Glutamatergic neuron (in vitro differentiated cells): ENCODE data around the gene DYNC2I2. TPM values are rescaled to one million over a fixed set of nuclear protein-coding genes. Genes with fewer than 3 reads are reported as not detected.
"Not testable (repeated sequence)": the region's sequence is repeated elsewhere in the genome, so short reads cannot be mapped to it uniquely, and the experiment has no call there.

ENCODE experiments used
- DNase-seq: peaks from one replicate; pipeline ENCODE4 v3.0.0; 2022
- H3K27ac Mint-ChIP-seq: one replicate; pipeline ENCODE4 v1.8.0; 2020; ENCODE audit warnings: mild to moderate bottlenecking, mixed read lengths, inconsistent platforms; ENCODE audit not compliant: unreplicated experiment
- H3K27me3 Mint-ChIP-seq: one replicate; pipeline ENCODE4 v1.8.0; 2020; ENCODE audit warnings: mild to moderate bottlenecking, moderate library complexity, mixed read lengths, inconsistent platforms; ENCODE audit not compliant: unreplicated experiment
- H3K36me3 Mint-ChIP-seq: one replicate; pipeline ENCODE4 v1.8.0; 2020; ENCODE audit warnings: mild to moderate bottlenecking, mixed read lengths, inconsistent platforms; ENCODE audit not compliant: unreplicated experiment
- H3K4me1 Mint-ChIP-seq: one replicate; pipeline ENCODE4 v1.8.0; 2020; ENCODE audit warnings: mild to moderate bottlenecking, low read depth, mixed read lengths, inconsistent platforms; ENCODE audit not compliant: unreplicated experiment
- H3K4me3 Mint-ChIP-seq: one replicate; pipeline ENCODE4 v1.8.0; 2020; ENCODE audit warnings: mild to moderate bottlenecking, mixed read lengths, inconsistent platforms; ENCODE audit not compliant: unreplicated experiment
- H3K9me3 Mint-ChIP-seq: one replicate; pipeline ENCODE4 v1.8.0; 2020; ENCODE audit warnings: mild to moderate bottlenecking, moderate library complexity, mixed read lengths, inconsistent platforms; ENCODE audit not compliant: unreplicated experiment
- CTCF ChIP-seq: fragments of 200-600 bp; sonication (generic); IDR thresholded peaks from one replicate; pipeline ENCODE4 v1.5.0; 2021; ENCODE audit not compliant: partially characterized antibody, unreplicated experiment
- total RNA-seq: library from RNA; stranded (reverse); fragmentation: NEBNext Ultra II Directional; extraction: Animal tissue kit (Norgen Biotek cat#: 25700); gene quantifications from one replicate; pipeline ENCODE4 v1.2.1, GENCODE V29; 2021; ENCODE audit not compliant: unreplicated experiment

Gene DYNC2I2
- total RNA-seq, 1 donor from 2014 or later = 15.0 TPM

- Mint-ChIP-seq H3K36me3 (no peaks in the 10 kb centered on the region), H3K4me3 (peak overlapping the region; percentile 67), H3K27ac (no peak overlapping the region), H3K4me1 (no peaks in the 10 kb centered on the region), H3K9me3 (no peaks in the 10 kb centered on the region), H3K27me3 (peaks cover 3% of the 10 kb centered on the region)
- no peak for DNase-seq
- TF ChIP-seq CTCF = no peak
Measured at GRCh38 chr9:128703616-128704355, 47.1 kb upstream of the DYNC2I2 start.

- H3K27ac Mint-ChIP-seq = no peak overlapping the region
- peaks cover 3% of the 10 kb centered on the region for H3K27me3 Mint-ChIP-seq
Measured at GRCh38 chr9:128702949-128703615, 46.4 kb upstream of the DYNC2I2 start.

GRCh38 chr9:128702445-128702948 is 45.9 kb upstream of the DYNC2I2 start, which contains the start of gene PKN3:
Gene PKN3 (plus strand): TSS chr9:128702503. CDS start chr9:128702916, 413 bp downstream.
- Mint-ChIP-seq H3K4me3 (peak within 1 kb of the TSS; percentile 78), H3K9me3 (no peaks in the 10 kb centered on the region), H3K36me3 (no peaks in the 10 kb centered on the region), H3K27me3 (peaks cover 3% of the 10 kb centered on the region), H3K27ac (no peak within 1 kb of the TSS), H3K4me1 (no peaks in the 10 kb centered on the region)
- DNase-seq = peak; percentile 98
- TF ChIP-seq CTCF = peak; percentile 98

More at GRCh38 chr9:128702949-128703615, 46.4 kb upstream of the DYNC2I2 start:
- TF ChIP-seq CTCF = no peak
- H3K4me1 Mint-ChIP-seq = no peaks in the 10 kb centered on the region
- H3K36me3 Mint-ChIP-seq = no peaks in the 10 kb centered on the region
- no peaks in the 10 kb centered on the region for H3K9me3 Mint-ChIP-seq
- DNase-seq = peak; percentile 35
- peak overlapping the region; percentile 67 for H3K4me3 Mint-ChIP-seq

- no peak for DNase-seq
- H3K36me3 Mint-ChIP-seq = no peaks in the 10 kb centered on the region
- H3K27me3 Mint-ChIP-seq = peaks cover 3% of the 10 kb centered on the region
- no peak for TF ChIP-seq CTCF
- H3K4me1 Mint-ChIP-seq = no peaks in the 10 kb centered on the region
- no peak overlapping the region for H3K27ac Mint-ChIP-seq
- no peaks in the 10 kb centered on the region for H3K9me3 Mint-ChIP-seq
- no peak overlapping the region for H3K4me3 Mint-ChIP-seq
Measured at GRCh38 chr9:128701227-128701854, 44.7 kb upstream of the DYNC2I2 start.

GRCh38 chr9:128699096-128699795 is 42.6 kb upstream of the DYNC2I2 start:
- H3K27ac Mint-ChIP-seq, H3K36me3 Mint-ChIP-seq, H3K9me3 Mint-ChIP-seq, H3K4me1 Mint-ChIP-seq, H3K27me3 Mint-ChIP-seq, DNase-seq, H3K4me3 Mint-ChIP-seq: not testable (repeated sequence)
